ENCODE data around the gene F10.
A peak's percentile ranks its signal among the peaks of the same experiment; 100 is the strongest.

Gene F10

GRCh38 chr13:113149711-113150549, 27.3 kb downstream of the F10 start:
- no peak overlapping the region for H3K4me3 ChIP-seq (ENCODE audit: low read depth in 1 of 2, low read length in 1 of 2)
- no peak overlapping the region for H3K27ac ChIP-seq
- no peak for TF ChIP-seq CTCF (IDR thresholded peaks at IDR 0.05)

GRCh38 chr13:113150550-113151365, 28.2 kb downstream of the F10 start:
- H3K4me1 ChIP-seq (ENCODE audit: control insufficient read depth in 1 of 2, insufficient read depth in 1 of 2, low read depth in 1 of 2, low read length in 1 of 2), result peaks cover 16 to 19% of the 10 kb centered on the region in 2 experiments
- no peak overlapping the region for H3K4me3 ChIP-seq (ENCODE audit: low read depth in 1 of 2, low read length in 1 of 2)
- no peak for TF ChIP-seq CTCF (IDR thresholded peaks at IDR 0.05)
- peaks cover 45% of the 10 kb centered on the region for H3K27me3 ChIP-seq
- no peaks in the 10 kb centered on the region for H3K9me3 ChIP-seq
- H3K27ac ChIP-seq, result no peak overlapping the region
- no peaks in the 10 kb centered on the region for H3K36me3 ChIP-seq

More at GRCh38 chr13:113149711-113150549, 27.3 kb downstream of the F10 start:
- Histone ChIP-seq H3K9me3 (no peaks in the 10 kb centered on the region), H3K4me1 (ENCODE audit: control insufficient read depth in 1 of 2, insufficient read depth in 1 of 2, low read depth in 1 of 2, low read length in 1 of 2) (peaks cover 16 to 19% of the 10 kb centered on the region in 2 experiments), H3K36me3 (no peaks in the 10 kb centered on the region), H3K27me3 (peaks cover 41% of the 10 kb centered on the region)

GRCh38 chr13:113151745-113152690, 29.4 kb downstream of the F10 start:
- Histone ChIP-seq H3K4me3 (ENCODE audit: low read depth in 1 of 2, low read length in 1 of 2) (no peak overlapping the region), H3K27ac (no peak overlapping the region), H3K9me3 (no peaks in the 10 kb centered on the region), H3K27me3 (peaks cover 45% of the 10 kb centered on the region), H3K36me3 (no peaks in the 10 kb centered on the region), H3K4me1 (ENCODE audit: control insufficient read depth in 1 of 2, insufficient read depth in 1 of 2, low read depth in 1 of 2, low read length in 1 of 2) (peaks cover 16 to 19% of the 10 kb centered on the region in 2 experiments)
- no peak for TF ChIP-seq CTCF (IDR thresholded peaks at IDR 0.05)

GRCh38 chr13:113152691-113152983, 30.0 kb downstream of the F10 start:
- Histone ChIP-seq H3K9me3 (no peaks in the 10 kb centered on the region), H3K4me1 (ENCODE audit: control insufficient read depth in 1 of 2, insufficient read depth in 1 of 2, low read depth in 1 of 2, low read length in 1 of 2) (peaks cover 16 to 19% of the 10 kb centered on the region in 2 experiments), H3K36me3 (no peaks in the 10 kb centered on the region), H3K27me3 (peaks cover 48% of the 10 kb centered on the region), H3K27ac (no peak overlapping the region), H3K4me3 (ENCODE audit: low read depth in 1 of 2, low read length in 1 of 2) (peak overlapping the region; percentile 55 to 57)
- no peak for TF ChIP-seq CTCF (IDR thresholded peaks at IDR 0.05)
